Kidney tubule cell (primary cell): ENCODE data around the gene HRC.
A peak's percentile ranks its signal among the peaks of the same experiment; 100 is the strongest.
"Not testable (repeated sequence)": the region's sequence is repeated elsewhere in the genome, so short reads cannot be mapped to it uniquely, and the experiment has no call there.

ENCODE experiments used
- DNase-seq: peaks from one replicate; pipeline ENCODE4 v3.0.0-alpha.2; 2018; ENCODE audit warnings: low spot score

Gene HRC

DNA sequence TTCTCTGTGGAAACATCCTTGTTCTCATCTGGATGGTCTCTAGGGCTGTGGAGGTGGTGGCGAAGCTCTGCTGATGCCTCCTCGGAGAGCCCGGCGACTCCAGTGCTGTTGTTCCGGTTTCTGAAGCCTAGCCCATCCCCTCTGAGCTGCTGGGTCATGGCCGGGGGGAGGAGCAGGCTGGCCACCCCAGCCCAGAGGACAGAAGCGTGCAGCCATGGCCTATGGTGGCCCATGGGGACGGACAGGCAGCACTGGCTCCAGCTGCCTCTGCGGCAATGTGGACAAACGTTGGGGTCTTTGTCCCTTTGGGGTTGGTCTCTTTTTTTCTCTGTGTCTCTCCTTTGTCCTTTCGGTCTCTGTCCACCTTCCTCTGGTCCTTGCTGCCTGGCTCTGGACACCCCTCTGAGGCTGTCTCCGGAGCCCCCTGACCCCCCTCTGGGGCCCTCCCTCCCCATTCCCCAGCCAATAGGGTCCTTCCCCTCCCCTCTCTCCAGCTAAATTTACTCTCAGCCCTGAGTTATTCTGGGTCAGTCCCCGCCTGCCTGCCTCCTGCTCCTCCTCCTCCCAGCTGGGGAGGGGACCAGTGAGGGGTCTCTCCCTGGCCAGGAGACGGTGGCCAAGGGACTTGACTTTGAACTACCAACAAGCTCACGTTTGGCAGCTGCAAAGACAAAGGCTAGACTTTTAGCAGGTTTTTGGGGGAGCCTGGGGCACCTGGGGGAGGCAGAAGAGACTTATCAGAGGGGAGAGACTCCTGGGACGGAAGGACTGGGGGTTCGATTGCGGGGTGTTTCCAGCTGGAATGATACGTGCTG lies at the start of gene HRC:
TSS of gene HRC (minus strand) at position 392 of the 815 bp plus-strand sequence. CDS start at position 233, 159 bp downstream.
- no peak for DNase-seq

GRCh38 chr19:49201042-49201441 lies 45.8 kb upstream of the HRC start:
- DNase-seq, result no peak

DNA sequence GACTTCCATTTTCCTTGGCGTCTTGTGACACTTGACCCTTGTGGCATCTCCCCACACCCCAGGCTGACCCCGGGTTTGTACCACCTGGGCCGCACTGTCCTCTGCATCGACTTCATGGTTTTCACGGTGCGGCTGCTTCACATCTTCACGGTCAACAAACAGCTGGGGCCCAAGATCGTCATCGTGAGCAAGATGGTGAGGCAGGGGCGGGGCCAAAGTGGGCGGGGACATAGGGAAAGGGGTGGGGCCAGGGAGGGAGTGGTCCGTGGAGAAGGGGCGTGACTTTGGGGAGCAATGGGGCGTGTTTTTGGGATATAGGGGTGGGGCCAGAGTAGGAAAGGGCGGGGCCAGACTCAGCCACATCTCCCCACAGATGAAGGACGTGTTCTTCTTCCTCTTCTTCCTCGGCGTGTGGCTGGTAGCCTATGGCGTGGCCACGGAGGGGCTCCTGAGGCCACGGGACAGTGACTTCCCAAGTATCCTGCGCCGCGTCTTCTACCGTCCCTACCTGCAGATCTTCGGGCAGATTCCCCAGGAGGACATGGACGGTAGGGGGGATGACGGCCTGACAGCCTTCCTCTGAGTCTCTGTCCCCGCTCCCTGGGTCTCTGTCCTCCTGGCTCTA lies 45.2 kb upstream of the HRC start:
- no peak for DNase-seq

- DNase-seq, result peak; percentile 60
Measured at GRCh38 chr19:49196527-49197240, 41.5 kb upstream of the HRC start.

- DNase-seq, result no peak
Measured at GRCh38 chr19:49194408-49194807, 39.2 kb upstream of the HRC start.

DNA sequence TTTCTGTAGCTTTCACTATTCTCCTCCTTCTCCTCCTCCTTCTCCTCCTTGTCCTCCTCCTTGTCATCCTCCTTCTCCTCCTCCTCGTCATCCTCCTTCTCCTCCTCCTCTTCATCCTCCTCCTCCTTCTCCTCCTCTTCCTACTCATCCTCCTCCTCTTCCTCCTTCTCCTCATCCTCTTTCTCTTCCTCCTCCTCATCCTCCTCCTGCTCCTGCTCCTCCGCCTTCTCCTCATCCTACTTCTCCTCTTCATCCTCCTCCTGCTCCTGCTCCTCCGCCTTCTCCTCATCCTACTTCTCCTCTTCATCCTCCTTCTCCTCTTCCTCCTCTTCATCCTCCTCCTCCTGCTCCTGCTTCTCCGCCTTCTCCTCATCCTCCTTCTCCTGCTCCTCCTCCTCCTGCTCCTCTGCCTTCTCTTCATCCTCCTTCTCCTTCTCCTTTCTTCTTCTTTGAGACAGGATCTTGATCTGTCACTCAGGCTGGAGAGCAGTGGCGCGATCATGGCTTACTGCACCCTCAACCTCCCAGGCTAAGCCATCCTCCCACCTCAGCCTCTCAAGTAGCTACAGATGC lies 38.7 kb upstream of the HRC start:
- no peak for DNase-seq

GRCh38 chr19:49190781-49191180 lies 35.6 kb upstream of the HRC start:
- DNase-seq, result no peak

DNA sequence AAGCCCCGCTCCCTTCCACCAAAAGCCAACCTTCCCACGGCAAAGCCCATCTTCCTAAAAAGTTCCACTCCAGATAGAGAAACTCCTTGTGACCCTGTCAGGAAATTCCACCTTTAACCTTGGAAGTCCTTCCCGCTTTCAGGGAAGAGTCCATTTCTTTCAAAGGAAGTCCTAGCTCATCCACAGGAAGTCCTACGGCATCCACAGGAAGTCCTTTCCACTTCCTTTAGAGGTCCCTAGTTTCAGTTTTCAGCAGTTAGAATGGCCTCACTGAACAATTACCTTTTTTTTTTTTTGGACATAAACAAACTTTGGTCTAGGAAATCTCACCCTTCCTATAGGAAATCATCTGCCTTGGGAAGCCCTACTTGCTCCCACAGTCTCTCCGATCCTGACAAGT lies 34.1 kb upstream of the HRC start:
- no peak for DNase-seq

DNA sequence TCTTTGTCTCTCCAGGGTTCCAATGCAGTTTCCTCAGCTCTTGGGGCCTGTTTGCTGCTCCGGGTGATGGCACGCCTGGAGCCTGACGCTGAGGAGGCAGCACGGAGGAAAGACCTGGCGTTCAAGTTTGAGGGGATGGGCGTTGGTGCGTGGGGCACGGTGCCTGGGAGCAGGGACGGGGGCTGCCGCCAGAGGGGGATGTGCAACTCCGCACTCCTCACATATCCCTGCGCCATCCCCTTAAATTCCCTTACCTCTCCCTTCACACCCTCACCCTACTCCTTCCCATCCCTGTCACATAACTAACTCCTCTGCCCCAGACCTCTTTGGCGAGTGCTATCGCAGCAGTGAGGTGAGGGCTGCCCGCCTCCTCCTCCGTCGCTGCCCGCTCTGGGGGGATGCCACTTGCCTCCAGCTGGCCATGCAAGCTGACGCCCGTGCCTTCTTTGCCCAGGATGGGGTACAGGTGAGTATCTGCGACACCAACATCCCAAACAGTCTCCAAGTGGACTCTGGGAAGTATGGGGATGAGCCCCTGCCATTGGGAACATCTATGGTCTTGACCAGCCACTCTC lies 33.5 kb upstream of the HRC start:
- DNase-seq, result no peak

DNA sequence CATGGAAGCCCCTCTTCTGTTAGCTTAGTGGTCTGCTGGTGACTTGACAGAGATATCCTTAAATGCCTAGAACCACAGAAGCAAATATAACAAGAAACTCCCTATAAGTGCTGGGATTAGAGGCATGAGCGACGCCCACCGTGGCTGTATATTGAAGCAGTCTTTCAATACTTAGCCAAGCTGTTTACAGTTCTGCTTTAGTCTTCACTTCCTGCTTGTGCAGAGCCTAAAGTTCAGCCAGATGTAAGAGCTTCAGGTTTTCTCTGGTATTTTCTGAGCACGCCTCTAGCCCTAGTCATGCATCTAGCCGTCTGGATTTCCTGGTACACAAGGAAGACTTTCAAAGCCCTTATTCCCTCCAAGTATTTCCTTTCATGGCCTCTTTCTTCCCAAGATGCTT lies 30.9 kb upstream of the HRC start:
- DNase-seq, result no peak

DNA sequence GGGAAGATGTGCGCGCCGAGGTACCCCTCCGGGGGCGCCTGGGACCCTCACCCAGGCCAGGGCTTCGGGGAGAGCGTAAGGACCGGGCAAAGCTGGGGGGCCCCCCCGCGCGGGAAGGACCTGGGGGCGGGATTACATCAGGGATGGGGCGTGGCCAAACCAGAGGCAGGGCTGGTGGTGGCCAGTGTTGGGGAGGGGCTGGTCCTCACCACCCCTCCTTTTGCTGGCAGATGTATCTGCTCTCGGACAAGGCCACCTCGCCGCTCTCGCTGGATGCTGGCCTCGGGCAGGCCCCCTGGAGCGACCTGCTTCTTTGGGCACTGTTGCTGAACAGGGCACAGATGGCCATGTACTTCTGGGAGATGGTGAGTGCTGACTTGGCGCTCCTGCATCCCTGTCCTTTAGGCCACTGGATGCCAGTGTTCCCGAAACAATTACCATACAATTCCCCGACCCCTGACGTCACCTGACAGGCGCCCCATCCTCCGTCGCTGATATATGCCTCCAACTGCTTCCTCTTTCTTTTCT lies 27.7 kb upstream of the HRC start:
- DNase-seq, result no peak

GRCh38 chr19:49182010-49182847 lies 27.0 kb upstream of the HRC start:
- DNase-seq, result not testable (repeated sequence)

GRCh38 chr19:49180659-49181058 lies 25.5 kb upstream of the HRC start:
- no peak for DNase-seq

DNA sequence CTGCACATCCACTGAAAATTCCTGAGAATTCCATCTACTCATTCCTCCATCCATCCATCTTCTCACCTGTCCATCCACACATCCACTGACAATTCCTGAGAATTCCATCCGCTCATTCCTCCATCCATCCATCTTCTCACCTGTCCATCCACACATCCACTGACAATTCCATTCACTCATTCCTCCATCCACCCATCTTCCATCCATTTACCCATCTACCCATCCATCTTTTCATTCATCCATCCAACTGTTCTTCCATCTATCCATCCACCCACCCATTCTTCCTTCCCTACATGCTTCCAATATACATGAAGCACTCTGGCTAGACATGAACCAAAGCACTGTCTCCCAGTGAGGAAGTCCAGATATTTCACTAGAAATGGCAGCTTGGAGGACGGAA lies 18.0 kb upstream of the HRC start:
- DNase-seq, result no peak

DNA sequence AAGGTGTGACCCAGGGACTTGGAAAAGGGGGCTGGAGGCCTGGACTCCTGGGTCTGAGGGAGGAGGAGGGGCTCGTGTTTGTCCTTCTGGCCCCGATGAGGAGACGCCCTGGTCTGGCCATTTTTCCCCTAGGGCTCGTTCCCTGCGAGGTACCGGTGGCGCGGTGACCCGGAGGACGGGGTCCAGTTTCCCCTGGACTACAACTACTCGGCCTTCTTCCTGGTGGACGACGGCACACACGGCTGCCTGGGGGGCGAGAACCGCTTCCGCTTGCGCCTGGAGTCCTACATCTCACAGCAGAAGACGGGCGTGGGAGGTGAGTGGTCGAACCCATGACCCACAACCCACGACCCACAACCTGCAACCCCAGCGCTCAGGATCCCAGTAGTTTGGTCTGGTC lies 13.2 kb upstream of the HRC start:
- no peak for DNase-seq

- DNase-seq, result no peak
Measured at GRCh38 chr19:49167857-49168409, 12.7 kb upstream of the HRC start.

DNA sequence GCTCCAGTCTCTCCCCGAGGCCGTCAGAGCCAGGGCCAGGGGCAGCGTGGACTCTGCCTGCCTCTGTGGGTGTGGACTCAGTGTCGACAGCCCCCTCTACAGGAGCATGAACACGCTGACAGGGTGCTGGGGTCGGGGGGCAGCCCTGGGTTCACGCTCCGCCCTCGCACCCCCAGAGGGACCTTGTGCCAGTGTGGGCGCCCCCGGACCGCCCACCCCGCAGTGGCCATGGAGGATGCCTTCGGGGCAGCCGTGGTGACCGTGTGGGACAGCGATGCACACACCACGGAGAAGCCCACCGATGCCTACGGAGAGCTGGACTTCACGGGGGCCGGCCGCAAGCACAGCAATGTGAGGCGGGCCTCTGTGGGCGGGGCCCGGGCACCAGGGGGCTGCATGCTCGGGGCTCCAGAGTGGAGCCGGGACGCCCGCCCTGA lies 10.7 kb upstream of the HRC start:
- no peak for DNase-seq

DNA sequence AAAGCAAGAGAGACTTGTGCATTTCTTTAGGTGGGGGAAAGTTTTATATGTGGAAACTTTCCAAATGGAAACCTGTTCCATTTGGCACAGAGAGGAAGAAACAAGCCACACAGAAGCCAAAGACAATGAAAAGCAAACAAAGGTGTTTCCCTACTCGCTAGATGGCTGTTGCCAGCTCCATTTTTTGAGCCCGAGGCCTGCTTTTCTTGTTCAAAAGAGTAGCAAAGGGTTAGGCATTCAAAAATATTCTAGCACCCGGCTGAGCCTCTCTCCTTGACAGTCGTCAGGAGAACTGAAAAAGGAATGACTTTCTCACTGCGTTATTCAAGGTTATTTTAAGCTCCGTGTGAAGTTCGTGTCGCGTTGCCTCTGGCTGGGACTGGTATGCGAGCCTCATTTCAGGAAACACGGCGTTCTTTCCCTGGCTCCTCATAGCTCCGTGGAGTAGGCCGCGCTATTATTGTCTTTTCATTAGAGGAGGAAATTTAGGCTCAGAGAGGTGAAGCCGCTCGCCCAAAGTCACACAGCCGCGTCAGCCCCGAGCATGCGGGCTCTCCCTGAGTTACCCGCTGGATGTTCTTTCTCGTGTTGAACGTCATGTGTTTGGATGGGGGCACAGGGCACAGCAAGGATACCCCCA lies 10.0 kb upstream of the HRC start:
- no peak for DNase-seq

GRCh38 chr19:49161987-49162386 lies 6.8 kb upstream of the HRC start:
- no peak for DNase-seq

GRCh38 chr19:49160450-49161189 lies 5.4 kb upstream of the HRC start:
- DNase-seq, result no peak
